Mesenteric fat pad (tissue), 1 donor: ENCODE data around the gene OSCAR. TPM values are rescaled to one million over a fixed set of nuclear protein-coding genes. Genes with fewer than 3 reads are reported as not detected.

Experiments
- DNase-seq: peaks from one replicate; pipeline ENCODE4 v3.0.0-alpha.2; 2020; ENCODE audit warnings: low spot score
- total RNA-seq: library from RNA; stranded (reverse); fragmentation: NEBNext Ultra II Directional; extraction: Animal tissue kit (Norgen Biotek cat#: 25700); gene quantifications from one replicate; pipeline ENCODE4 v1.2.1, GENCODE V29; 2021
- donor health status: DM: yes; HTN: yes; CAD: no.

The OSCAR gene
- total RNA-seq, 1 donor from 2014 or later = 6.6 TPM

DNA sequence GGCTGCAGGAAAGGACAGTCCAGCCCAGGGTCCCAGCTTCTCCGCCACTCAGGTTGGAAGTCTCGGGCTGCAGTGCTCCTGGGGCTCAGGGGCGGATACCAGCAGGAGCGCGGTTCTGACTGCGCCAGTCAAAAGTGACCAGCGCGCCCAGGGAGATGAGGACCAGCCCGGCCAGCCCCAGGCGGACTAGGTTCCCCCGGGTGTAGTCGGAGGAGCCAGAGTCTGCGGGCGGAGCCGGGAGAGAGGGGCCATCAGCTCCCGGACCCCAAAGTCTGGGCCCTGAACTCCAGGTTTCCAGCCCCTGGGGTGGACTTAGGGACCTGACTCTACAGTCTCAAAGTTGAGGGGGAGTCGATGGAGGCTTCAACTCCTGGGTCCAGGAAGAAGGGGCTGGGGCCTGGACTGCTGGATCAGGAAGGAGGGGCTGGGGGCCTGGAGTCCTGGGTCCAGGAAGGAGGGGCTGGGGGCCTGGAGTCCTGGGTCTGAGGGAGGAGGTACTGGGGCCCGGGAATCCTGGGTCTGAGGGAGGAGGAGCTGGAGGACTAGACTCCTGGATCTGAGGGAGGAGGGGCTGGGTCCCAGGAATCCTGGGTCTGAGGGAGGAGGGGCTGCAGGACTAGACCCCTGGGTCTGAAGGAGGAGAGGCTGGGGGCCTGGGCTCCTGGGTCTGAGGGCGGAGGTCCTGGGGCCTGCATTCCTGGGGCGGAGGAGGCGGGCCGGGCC, 5.3 kb downstream of the OSCAR start:
- DNase-seq = no peak

DNA sequence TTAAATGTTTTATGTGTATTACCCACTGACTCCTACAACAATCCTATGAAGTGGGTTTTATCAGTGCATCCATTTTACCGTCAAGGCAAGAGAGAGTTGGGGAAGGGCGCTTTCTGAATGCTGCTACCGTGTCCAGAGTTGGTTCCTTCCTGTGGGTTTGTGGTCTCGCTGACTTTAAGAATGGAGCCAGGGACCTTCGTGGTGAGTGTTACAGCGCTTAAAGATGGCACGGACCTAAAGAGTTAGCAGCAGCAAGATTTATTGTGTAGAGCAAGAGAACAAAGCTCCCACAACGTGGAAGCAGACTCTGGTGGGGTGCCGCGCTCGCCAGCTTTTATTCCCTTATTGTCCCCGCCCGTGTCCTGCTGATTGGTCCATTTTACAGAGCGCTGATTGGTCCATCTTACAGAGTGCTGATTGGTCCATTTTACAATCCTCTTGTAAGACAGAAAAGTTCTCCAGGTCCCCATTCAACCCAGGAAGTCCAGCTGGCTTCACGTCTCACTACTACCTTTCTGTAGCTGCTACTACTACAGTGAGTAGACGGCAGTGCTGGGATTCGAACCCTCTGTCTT, 6.1 kb downstream of the OSCAR start:
- no peak for DNase-seq

DNA sequence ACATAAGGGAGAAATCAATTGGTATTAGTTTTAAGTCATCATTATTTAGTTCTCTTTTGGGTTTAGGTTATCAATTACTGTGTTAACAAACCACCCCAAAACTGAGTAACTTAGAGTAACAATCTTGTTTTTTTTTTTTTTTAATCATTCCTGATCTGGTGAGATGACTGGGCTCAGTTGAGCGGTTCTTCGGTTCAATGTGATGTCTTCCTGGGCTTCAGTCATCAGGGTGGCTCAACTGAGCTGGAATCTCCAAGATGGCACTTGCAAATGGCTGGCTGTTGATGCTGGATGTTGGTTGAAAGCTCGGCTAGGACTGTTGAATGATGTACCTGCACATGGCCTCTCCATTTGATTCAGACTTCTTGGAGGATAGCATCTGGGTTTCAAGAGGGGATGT, 16.2 kb downstream of the OSCAR start:
- no peak for DNase-seq

GRCh38 chr19:54081032-54081431, 19.6 kb downstream of the OSCAR start, which contains the start of gene TARM1:
Gene TARM1, minus strand, starts transcription at chr19:54081365. Its CDS starts 25 bp downstream, at chr19:54081340.
- no peak for DNase-seq

DNA sequence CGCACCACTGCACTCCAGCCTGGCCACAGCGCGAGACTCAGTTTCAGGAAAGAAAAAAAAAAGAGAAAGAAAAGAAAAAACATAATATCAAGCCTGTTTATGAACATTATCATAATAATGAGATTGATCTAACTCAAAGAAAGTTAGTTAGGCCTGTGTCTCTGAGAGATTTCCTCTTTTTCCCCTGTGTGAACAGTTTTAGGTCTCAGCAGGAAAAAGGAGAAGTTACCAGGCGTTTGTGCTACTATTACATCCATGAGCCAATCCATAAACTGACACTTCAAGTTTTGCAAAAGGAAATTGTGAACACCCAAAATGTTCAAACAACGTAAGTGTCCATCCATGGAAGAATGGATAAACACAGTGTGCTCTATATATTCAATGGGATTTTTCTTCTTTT, 23.3 kb downstream of the OSCAR start:
- no peak for DNase-seq

- no peak for DNase-seq
Measured at GRCh38 chr19:54074851-54075250, 25.8 kb downstream of the OSCAR start.

- DNase-seq = no peak
Measured at GRCh38 chr19:54073829-54074228, 26.8 kb downstream of the OSCAR start.

- DNase-seq = peak; percentile 35
Measured at GRCh38 chr19:54069470-54069869, 31.1 kb downstream of the OSCAR start.

- peak; percentile 84 for DNase-seq
Measured at GRCh38 chr19:54063350-54064116, 37.1 kb downstream of the OSCAR start, which contains the start of gene VSTM1. Gene VSTM1, minus strand, starts transcription at chr19:54063897. Its CDS starts 120 bp downstream, at chr19:54063777.

GRCh38 chr19:54062643-54063042, 38.0 kb downstream of the OSCAR start:
- peak; percentile 53 for DNase-seq

DNA sequence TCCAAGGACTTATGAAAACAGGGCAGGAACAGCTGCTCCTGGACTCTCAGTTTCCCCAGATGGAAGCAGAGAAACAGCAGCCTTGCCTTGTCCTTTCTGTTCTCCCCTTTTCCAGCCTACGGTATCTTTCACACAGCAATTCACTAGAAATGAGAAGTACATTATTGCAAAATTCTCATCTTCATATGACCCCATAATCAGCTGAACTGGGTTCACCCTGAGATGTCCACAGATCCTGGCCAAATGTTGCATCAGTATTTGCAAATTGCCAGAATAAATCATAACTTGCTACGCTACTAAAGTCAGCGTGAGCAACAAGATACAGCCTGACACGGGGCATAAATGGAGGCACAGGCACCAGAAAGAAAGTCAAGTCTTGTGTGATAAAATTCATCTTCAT, 53.0 kb downstream of the OSCAR start:
- DNase-seq = no peak

GRCh38 chr19:54045771-54046170, 54.8 kb downstream of the OSCAR start:
- DNase-seq = no peak

Other genes with a start within 250 kb of the OSCAR start
- 270 TPM for gene MYADM, start 232.9 kb downstream of the OSCAR start, total RNA-seq
- gene PRKCG, start 218.6 kb downstream of the OSCAR start, total RNA-seq = not detected
- gene CACNG7, start 191.5 kb downstream of the OSCAR start, total RNA-seq = not detected
- not detected for gene CACNG8, start 137.9 kb downstream of the OSCAR start, total RNA-seq
- not detected for gene CACNG6, start 109.2 kb downstream of the OSCAR start, total RNA-seq
- gene VSTM1, start 36.9 kb downstream of the OSCAR start, total RNA-seq = not detected
- not detected for gene TARM1, start 19.4 kb downstream of the OSCAR start, total RNA-seq
- gene NDUFA3, start 2.1 kb upstream of the OSCAR start, total RNA-seq = 113 TPM
- 16.7 TPM for gene TFPT, start 14.9 kb upstream of the OSCAR start, total RNA-seq
- 45.5 TPM for gene PRPF31, start 15.0 kb upstream of the OSCAR start, total RNA-seq
- 31.5 TPM for gene CNOT3, start 37.0 kb upstream of the OSCAR start, total RNA-seq
- 4.4 TPM for gene LENG1, start 58.9 kb upstream of the OSCAR start, total RNA-seq
- gene TMC4, start 72.4 kb upstream of the OSCAR start, total RNA-seq = 1.6 TPM
- 40.9 TPM for gene MBOAT7, start 88.8 kb upstream of the OSCAR start, total RNA-seq
- 24.6 TPM for gene TSEN34, start 90.5 kb upstream of the OSCAR start, total RNA-seq
- 923 TPM for gene RPS9, start 100.1 kb upstream of the OSCAR start, total RNA-seq
- gene LILRB3, start 122.2 kb upstream of the OSCAR start, total RNA-seq = 50.5 TPM
- 26.5 TPM for gene LILRA6, start 142.0 kb upstream of the OSCAR start, total RNA-seq
- 69.4 TPM for gene LILRB5, start 156.5 kb upstream of the OSCAR start, total RNA-seq
- 14.4 TPM for gene LILRB2, start 180.3 kb upstream of the OSCAR start, total RNA-seq
- gene LILRA5, start 212.4 kb upstream of the OSCAR start, total RNA-seq = 23.0 TPM
- 1.0 TPM for gene LILRA4, start 238.4 kb upstream of the OSCAR start, total RNA-seq